ENCODE data around the gene GLB1L.

GLB1L gene

GRCh38 chr2:219214141-219214540 lies 31.1 kb downstream of the GLB1L start:
- DNase-seq (ENCODE audit: low spot score), result no peak
- in situ Hi-C loops (cut with MboI; ENCODE audit: low pct_unique_long_range_greater_than_20kb, low sequenced_read_pairs, unreplicated experiment), result no loop called here
- no peak for TF ChIP-seq CTCF (IDR thresholded peaks at IDR 0.05; ENCODE audit: extremely low read depth, insufficient read depth, missing control alignments)

- DNase-seq (ENCODE audit: low spot score), result no peak
- TF ChIP-seq CTCF (IDR thresholded peaks at IDR 0.05; ENCODE audit: extremely low read depth, insufficient read depth, missing control alignments), result no peak
- in situ Hi-C loops (cut with MboI; ENCODE audit: low pct_unique_long_range_greater_than_20kb, low sequenced_read_pairs, unreplicated experiment), result no loop called here
Observed at GRCh38 chr2:219213486-219214071, 31.7 kb downstream of the GLB1L start.

- in situ Hi-C loops (cut with MboI; ENCODE audit: low pct_unique_long_range_greater_than_20kb, low sequenced_read_pairs, unreplicated experiment), result no loop called here
- TF ChIP-seq CTCF (IDR thresholded peaks at IDR 0.05; ENCODE audit: extremely low read depth, insufficient read depth, missing control alignments), result no peak
- DNase-seq (ENCODE audit: low spot score), result no peak
Observed at GRCh38 chr2:219213026-219213415, 32.2 kb downstream of the GLB1L start.

GRCh38 chr2:219210886-219211362 lies 34.3 kb downstream of the GLB1L start:
- no peak for DNase-seq (ENCODE audit: low spot score)
- TF ChIP-seq CTCF (IDR thresholded peaks at IDR 0.05; ENCODE audit: extremely low read depth, insufficient read depth, missing control alignments), result no peak
- in situ Hi-C loops (cut with MboI; ENCODE audit: low pct_unique_long_range_greater_than_20kb, low sequenced_read_pairs, unreplicated experiment), result no loop called here

GRCh38 chr2:219210196-219210885 lies 34.9 kb downstream of the GLB1L start:
- no peak for TF ChIP-seq CTCF (IDR thresholded peaks at IDR 0.05; ENCODE audit: extremely low read depth, insufficient read depth, missing control alignments)
- in situ Hi-C loops (cut with MboI; ENCODE audit: low pct_unique_long_range_greater_than_20kb, low sequenced_read_pairs, unreplicated experiment), result no loop called here
- DNase-seq (ENCODE audit: low spot score), result no peak

GRCh38 chr2:219209236-219210195 lies 35.7 kb downstream of the GLB1L start:
- in situ Hi-C loops (cut with MboI; ENCODE audit: low pct_unique_long_range_greater_than_20kb, low sequenced_read_pairs, unreplicated experiment), result loop anchor here (5.0 kb wide), 1 partner anchor 37 kb away; the partner anchor contains the start of gene SLC23A3
- DNase-seq (ENCODE audit: low spot score), result no peak
- no peak for TF ChIP-seq CTCF (IDR thresholded peaks at IDR 0.05; ENCODE audit: extremely low read depth, insufficient read depth, missing control alignments)

All from GM13977 (cell line).